Trophoblast cell (in vitro differentiated cells and primary cell): ENCODE measurements around the gene MIER2.
A peak's percentile ranks its signal among the peaks of the same experiment; 100 is the strongest.

Source experiments
- DNase-seq, 2 donors: peaks; one replicate each; pipeline ENCODE4 v3.0.0-alpha.2; 2016
- H2AFZ ChIP-seq: 2 replicates; pipeline ENCODE4 v1.6.1; 2013; ENCODE audit warnings: low read length, moderate library complexity, mild to moderate bottlenecking; ENCODE audit not compliant: insufficient read depth, poor library complexity
- H2AK5ac ChIP-seq: 2 replicates; pipeline ENCODE4 v1.6.1; 2013; ENCODE audit warnings: mild to moderate bottlenecking, low read length
- H2BK120ac ChIP-seq: 2 replicates; pipeline ENCODE4 v1.6.1; 2013; ENCODE audit warnings: low read length, mild to moderate bottlenecking, moderate library complexity; ENCODE audit not compliant: insufficient read depth, poor library complexity
- H2BK12ac ChIP-seq: 2 replicates; pipeline ENCODE4 v1.6.1; 2013; ENCODE audit warnings: mild to moderate bottlenecking, low read length, moderate library complexity
- H2BK5ac ChIP-seq: 2 replicates; pipeline ENCODE4 v1.6.1; 2013; ENCODE audit warnings: low read length, low read depth, moderate library complexity, mild to moderate bottlenecking; ENCODE audit not compliant: poor library complexity
- H3K14ac ChIP-seq: 2 replicates; pipeline ENCODE4 v1.6.1; 2013; ENCODE audit warnings: mild to moderate bottlenecking, low read length
- H3K18ac ChIP-seq: 2 replicates; pipeline ENCODE4 v1.6.1; 2013; ENCODE audit warnings: mild to moderate bottlenecking, low read length
- H3K23ac ChIP-seq: 2 replicates; pipeline ENCODE4 v1.6.1; 2013; ENCODE audit warnings: low read length
- H3K27ac ChIP-seq: 2 replicates; pipeline ENCODE4 v1.5.1; 2013; ENCODE audit warnings: low read depth, mild to moderate bottlenecking, inconsistent platforms, low read length, moderate library complexity
- H3K27me3 ChIP-seq: 2 replicates; pipeline ENCODE4 v1.6.1; 2013; ENCODE audit warnings: inconsistent platforms, mild to moderate bottlenecking, low read length, moderate library complexity; ENCODE audit not compliant: insufficient read depth
- H3K36me3 ChIP-seq, 2 experiments: 1 replicate in 1 of 2; 2 replicates in 1 of 2; pipeline ENCODE4 v1.6.1; 2013; ENCODE audit warnings: low read length in 2 of 2, mild to moderate bottlenecking in 2 of 2, moderate library complexity in 1 of 2; ENCODE audit not compliant: insufficient read depth in 2 of 2, control insufficient read depth in 1 of 2
- H3K4ac ChIP-seq: 2 replicates; pipeline ENCODE4 v1.6.1; 2013; ENCODE audit warnings: low read depth, mild to moderate bottlenecking, low read length, moderate library complexity
- H3K4me1 ChIP-seq, 2 experiments: 1 replicate in 1 of 2; 2 replicates in 1 of 2; pipeline ENCODE4 v1.6.1; 2013; ENCODE audit warnings: low read length in 2 of 2, mild to moderate bottlenecking in 2 of 2, moderate library complexity in 1 of 2; ENCODE audit not compliant: insufficient read depth in 2 of 2, control insufficient read depth in 1 of 2
- H3K4me2 ChIP-seq: 2 replicates; pipeline ENCODE4 v1.6.1; 2013; ENCODE audit warnings: inconsistent platforms, mild to moderate bottlenecking, low read length, moderate library complexity
- H3K4me3 ChIP-seq: 2 replicates; pipeline ENCODE4 v1.5.1; 2013; ENCODE audit warnings: mild to moderate bottlenecking, low read depth, low read length, inconsistent platforms
- H3K79me1 ChIP-seq: one replicate; pipeline ENCODE4 v1.6.1; 2013; ENCODE audit warnings: low read length
- H3K79me2 ChIP-seq: 2 replicates; pipeline ENCODE4 v1.6.1; 2013; ENCODE audit warnings: low read length, mild to moderate bottlenecking; ENCODE audit not compliant: control insufficient read depth, insufficient read depth, poor library complexity
- H3K9ac ChIP-seq: 2 replicates; pipeline ENCODE4 v1.6.1; 2013; ENCODE audit warnings: mild to moderate bottlenecking, low read length
- H3K9me3 ChIP-seq: 2 replicates; pipeline ENCODE4 v1.6.1; 2013; ENCODE audit warnings: low read depth, mild to moderate bottlenecking, control low read depth, inconsistent platforms, low read length; ENCODE audit not compliant: insufficient read depth
- H4K12ac ChIP-seq: 2 replicates; pipeline ENCODE4 v1.6.1; 2013; ENCODE audit warnings: low read depth, mild to moderate bottlenecking, low read length, moderate library complexity
- H4K8ac ChIP-seq: 2 replicates; pipeline ENCODE4 v1.6.1; 2013; ENCODE audit warnings: low read depth, mild to moderate bottlenecking, low read length, moderate library complexity
- H4K91ac ChIP-seq: one replicate; pipeline ENCODE4 v1.6.1; 2013; ENCODE audit warnings: low read depth, mild to moderate bottlenecking, low read length, moderate library complexity
- WGBS: extraction: QIAGEN DNeasy Blood & Tissue Kit; methylation state at CpG from one replicate; pipeline ENCODE4 v1.1.7; 2013; ENCODE audit warnings: missing lambda C conversion rate; ENCODE audit not compliant: insufficient read length, insufficient coverage; ENCODE audit errors: extremely low coverage; 5-methylcytosine and 5-hydroxymethylcytosine counted together

Gene MIER2

GRCh38 chr19:377801-378581, 33.4 kb upstream of the MIER2 start:
- Histone ChIP-seq H2BK12ac (no peak overlapping the region), H4K8ac (no peak overlapping the region), H2AFZ (no peak overlapping the region), H4K12ac (no peak overlapping the region), H2BK120ac (no peak overlapping the region), H3K4ac (no peak overlapping the region), H4K91ac (no peak overlapping the region), H2AK5ac (no peak overlapping the region), H2BK5ac (no peak overlapping the region), H3K79me1 (no peaks in the 10 kb centered on the region), H3K79me2 (no peaks in the 10 kb centered on the region), H3K14ac (no peak overlapping the region), H3K23ac (no peak overlapping the region), H3K4me3 (no peak overlapping the region), H3K36me3 (no peaks in the 10 kb centered on the region), H3K27me3 (no peaks in the 10 kb centered on the region), H3K18ac (no peak overlapping the region), H3K9ac (no peak overlapping the region), H3K9me3 (peaks cover 3% of the 10 kb centered on the region), H3K27ac (no peak overlapping the region), H3K4me1 (no peaks in the 10 kb centered on the region), H3K4me2 (no peak overlapping the region)
- no CpG with 5 or more reads among the region's 38 CpGs for WGBS
- DNase-seq: peak in 1 of 2 donors; percentile 19

DNA sequence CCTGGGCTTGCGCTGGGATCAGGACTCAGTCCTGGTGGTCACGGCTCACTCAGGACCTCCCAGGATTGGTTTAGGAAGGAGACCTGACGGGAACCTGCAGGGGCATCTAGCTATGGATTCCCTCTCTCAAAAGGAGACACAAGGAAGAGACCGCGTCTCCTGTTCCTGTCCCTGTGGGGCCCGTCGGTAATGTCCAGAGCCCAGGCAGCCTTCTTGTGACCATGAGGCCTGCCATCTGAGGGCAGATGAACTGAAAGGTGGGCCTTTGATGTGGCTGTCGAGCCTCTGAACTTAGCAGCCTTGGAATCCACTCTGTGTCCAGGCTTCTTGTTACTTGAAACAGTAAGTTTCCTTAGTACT, 31.5 kb upstream of the MIER2 start:
- Histone ChIP-seq H3K79me2 (no peaks in the 10 kb centered on the region), H3K27me3 (no peaks in the 10 kb centered on the region), H3K4me3 (no peak overlapping the region), H3K4me2 (no peak overlapping the region), H3K79me1 (no peaks in the 10 kb centered on the region), H2AFZ (no peak overlapping the region), H3K23ac (no peak overlapping the region), H3K4me1 (no peaks in the 10 kb centered on the region), H3K14ac (no peak overlapping the region), H3K4ac (no peak overlapping the region), H3K9me3 (peaks cover 3% of the 10 kb centered on the region), H2AK5ac (no peak overlapping the region), H4K8ac (no peak overlapping the region), H3K18ac (no peak overlapping the region), H2BK5ac (no peak overlapping the region), H2BK120ac (no peak overlapping the region), H4K91ac (no peak overlapping the region), H4K12ac (no peak overlapping the region), H3K36me3 (no peaks in the 10 kb centered on the region), H3K9ac (no peak overlapping the region), H3K27ac (no peak overlapping the region), H2BK12ac (no peak overlapping the region)
- WGBS: no CpG with 5 or more reads among the region's 8 CpGs
- no peak for DNase-seq

- no CpG with 5 or more reads among the region's 43 CpGs for WGBS
Measured at GRCh38 chr19:375395-376110, 31.0 kb upstream of the MIER2 start.

GRCh38 chr19:374886-375235, 30.3 kb upstream of the MIER2 start:
- H4K8ac ChIP-seq: no peak overlapping the region
- H3K18ac ChIP-seq: no peak overlapping the region
- no peak overlapping the region for H3K27ac ChIP-seq
- no peak overlapping the region for H3K4ac ChIP-seq
- no peak overlapping the region for H3K9ac ChIP-seq
- no peak overlapping the region for H2BK12ac ChIP-seq
- peaks cover 3% of the 10 kb centered on the region for H3K9me3 ChIP-seq
- no peaks in the 10 kb centered on the region for H3K36me3 ChIP-seq
- H3K4me1 ChIP-seq: no peaks in the 10 kb centered on the region
- no peak overlapping the region for H2AK5ac ChIP-seq
- H4K91ac ChIP-seq: no peak overlapping the region
- no peak overlapping the region for H3K4me3 ChIP-seq
- no CpG with 5 or more reads among the region's 17 CpGs for WGBS
- no peaks in the 10 kb centered on the region for H3K79me1 ChIP-seq
- no peak overlapping the region for H4K12ac ChIP-seq
- H2BK120ac ChIP-seq: no peak overlapping the region
- H3K14ac ChIP-seq: no peak overlapping the region
- H3K79me2 ChIP-seq: no peaks in the 10 kb centered on the region
- H2BK5ac ChIP-seq: no peak overlapping the region
- no peaks in the 10 kb centered on the region for H3K27me3 ChIP-seq
- no peak overlapping the region for H3K23ac ChIP-seq
- H2AFZ ChIP-seq: no peak overlapping the region
- H3K4me2 ChIP-seq: no peak overlapping the region
- DNase-seq: no peak

More at GRCh38 chr19:375395-376110, 31.0 kb upstream of the MIER2 start:
- H3K9me3 ChIP-seq: peaks cover 3% of the 10 kb centered on the region
- H2BK120ac ChIP-seq: no peak overlapping the region
- H2AK5ac ChIP-seq: no peak overlapping the region
- no peak overlapping the region for H3K27ac ChIP-seq
- H3K23ac ChIP-seq: no peak overlapping the region
- no peak overlapping the region for H2BK12ac ChIP-seq
- H4K12ac ChIP-seq: no peak overlapping the region
- no peaks in the 10 kb centered on the region for H3K79me1 ChIP-seq
- H3K36me3 ChIP-seq: no peaks in the 10 kb centered on the region
- no peak overlapping the region for H2AFZ ChIP-seq
- no peak overlapping the region for H3K4ac ChIP-seq
- no peak overlapping the region for H4K8ac ChIP-seq
- no peak overlapping the region for H3K4me2 ChIP-seq
- no peak overlapping the region for H3K9ac ChIP-seq
- no peaks in the 10 kb centered on the region for H3K79me2 ChIP-seq
- no peak for DNase-seq
- H3K4me3 ChIP-seq: no peak overlapping the region
- no peaks in the 10 kb centered on the region for H3K4me1 ChIP-seq
- H3K18ac ChIP-seq: no peak overlapping the region
- H4K91ac ChIP-seq: no peak overlapping the region
- H3K27me3 ChIP-seq: no peaks in the 10 kb centered on the region
- H3K14ac ChIP-seq: no peak overlapping the region
- H2BK5ac ChIP-seq: no peak overlapping the region
